Measurements from ENCODE around the gene JAK3. TPM values are rescaled to one million over a fixed set of nuclear protein-coding genes. Genes with fewer than 3 reads are reported as not detected.

Gene JAK3
- total RNA-seq, 1 donor from 2014 or later: 10.8 TPM

DNA sequence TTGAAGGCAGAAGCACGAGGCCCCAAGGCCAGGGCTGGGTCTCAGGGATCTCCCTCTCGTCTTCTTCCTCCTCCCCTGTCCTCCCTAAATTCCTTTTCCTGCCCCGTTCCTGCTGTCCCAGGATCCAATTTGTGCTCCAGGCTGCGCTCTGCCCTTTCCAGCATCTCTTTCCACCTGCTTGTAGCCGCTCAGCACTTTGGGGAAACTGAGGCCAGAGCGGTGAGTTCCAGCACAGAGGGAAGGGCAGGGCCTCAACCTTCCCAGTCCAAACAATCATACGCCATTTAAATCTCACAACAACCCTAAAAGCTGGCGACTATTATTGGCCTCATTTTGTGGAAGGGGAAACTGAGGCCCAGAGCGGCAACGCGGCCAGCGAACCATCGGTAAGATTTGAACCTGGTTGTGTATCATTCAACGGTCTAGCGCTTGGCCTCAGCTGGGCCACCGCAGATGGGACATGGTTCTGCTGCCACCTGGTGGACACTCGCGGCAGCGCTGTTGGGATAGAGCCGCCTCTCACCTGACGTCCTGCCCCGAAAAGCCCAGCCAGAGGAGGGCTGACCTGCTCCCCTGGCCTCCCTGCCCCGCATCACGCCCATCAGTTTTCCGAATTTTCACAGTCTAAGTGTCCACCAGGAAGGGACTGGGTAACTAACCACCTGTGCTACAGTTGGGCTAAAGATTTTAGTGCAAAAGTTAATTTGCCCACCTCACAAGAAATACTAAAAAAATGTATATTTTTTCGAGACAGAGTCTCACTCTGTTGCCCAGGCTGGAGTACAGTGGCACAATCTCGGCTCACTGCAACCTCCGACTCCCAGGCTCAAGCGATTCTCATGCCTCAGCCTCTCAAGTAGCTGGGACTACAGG, 7.7 kb upstream of the JAK3 start:
- TF ChIP-seq, protein P1, sequence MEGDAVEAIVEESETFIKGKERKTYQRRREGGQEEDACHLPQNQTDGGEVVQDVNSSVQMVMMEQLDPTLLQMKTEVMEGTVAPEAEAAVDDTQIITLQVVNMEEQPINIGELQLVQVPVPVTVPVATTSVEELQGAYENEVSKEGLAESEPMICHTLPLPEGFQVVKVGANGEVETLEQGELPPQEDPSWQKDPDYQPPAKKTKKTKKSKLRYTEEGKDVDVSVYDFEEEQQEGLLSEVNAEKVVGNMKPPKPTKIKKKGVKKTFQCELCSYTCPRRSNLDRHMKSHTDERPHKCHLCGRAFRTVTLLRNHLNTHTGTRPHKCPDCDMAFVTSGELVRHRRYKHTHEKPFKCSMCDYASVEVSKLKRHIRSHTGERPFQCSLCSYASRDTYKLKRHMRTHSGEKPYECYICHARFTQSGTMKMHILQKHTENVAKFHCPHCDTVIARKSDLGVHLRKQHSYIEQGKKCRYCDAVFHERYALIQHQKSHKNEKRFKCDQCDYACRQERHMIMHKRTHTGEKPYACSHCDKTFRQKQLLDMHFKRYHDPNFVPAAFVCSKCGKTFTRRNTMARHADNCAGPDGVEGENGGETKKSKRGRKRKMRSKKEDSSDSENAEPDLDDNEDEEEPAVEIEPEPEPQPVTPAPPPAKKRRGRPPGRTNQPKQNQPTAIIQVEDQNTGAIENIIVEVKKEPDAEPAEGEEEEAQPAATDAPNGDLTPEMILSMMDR (IDR thresholded peaks at IDR 0.05): peak; percentile 87 to 95 (median 92)
- TF ChIP-seq POLR2AphosphoS5 (IDR thresholded peaks at IDR 0.05; ENCODE audit: insufficient read depth in 1 of 2, low read depth in 1 of 2) (peak in 1 of 2 donors; percentile 12), POLR2A (IDR thresholded peaks at IDR 0.05) (no peak)
- peaks cover 2% of the 10 kb centered on the region for H3K4me1 ChIP-seq
- no peak overlapping the region for H3K4me3 ChIP-seq
- DNase-seq (ENCODE audit: extremely low spot score in 2 of 2): no peak
- H3K36me3 ChIP-seq: no peaks in the 10 kb centered on the region
- intact Hi-C loops (cut with DNase I): no loop called here
- no peaks in the 10 kb centered on the region for H3K27me3 ChIP-seq
- no peaks in the 10 kb centered on the region for H3K9me3 ChIP-seq
- no peak overlapping the region for H3K27ac ChIP-seq

GRCh38 chr19:17854061-17854460, 6.3 kb upstream of the JAK3 start:
- intact Hi-C loops (cut with DNase I): no loop called here

GRCh38 chr19:17848595-17849292, 962 bp upstream of the JAK3 start:
- Histone ChIP-seq H3K27ac (peak overlapping the region; percentile 45), H3K9me3 (no peaks in the 10 kb centered on the region), H3K4me3 (no peak overlapping the region), H3K27me3 (no peaks in the 10 kb centered on the region), H3K4me1 (peaks cover 18% of the 10 kb centered on the region), H3K36me3 (no peaks in the 10 kb centered on the region)
- TF ChIP-seq POLR2A (IDR thresholded peaks at IDR 0.05) (no peak), POLR2AphosphoS5 (IDR thresholded peaks at IDR 0.05; ENCODE audit: insufficient read depth in 1 of 2, low read depth in 1 of 2) (no peak)
- TF ChIP-seq, protein P1 (IDR thresholded peaks at IDR 0.05): no peak
- no peak for DNase-seq (ENCODE audit: extremely low spot score in 2 of 2)
- intact Hi-C loops (cut with DNase I): no loop called here

More at GRCh38 chr19:17854061-17854460, 6.3 kb upstream of the JAK3 start:
- Histone ChIP-seq H3K36me3 (no peaks in the 10 kb centered on the region), H3K27me3 (no peaks in the 10 kb centered on the region), H3K27ac (no peak overlapping the region), H3K4me1 (no peaks in the 10 kb centered on the region), H3K4me3 (no peak overlapping the region), H3K9me3 (no peaks in the 10 kb centered on the region)
- no peak for DNase-seq (ENCODE audit: extremely low spot score in 2 of 2)
- TF ChIP-seq, protein P1 (IDR thresholded peaks at IDR 0.05): no peak
- TF ChIP-seq POLR2AphosphoS5 (IDR thresholded peaks at IDR 0.05; ENCODE audit: insufficient read depth in 1 of 2, low read depth in 1 of 2): no peak
- no peak for TF ChIP-seq POLR2A (IDR thresholded peaks at IDR 0.05)

GRCh38 chr19:17846146-17846545, 1.6 kb downstream of the JAK3 start:
- TF ChIP-seq POLR2AphosphoS5 (IDR thresholded peaks at IDR 0.05; ENCODE audit: insufficient read depth in 1 of 2, low read depth in 1 of 2): no peak
- TF ChIP-seq, protein P1 (IDR thresholded peaks at IDR 0.05): no peak
- TF ChIP-seq POLR2A (IDR thresholded peaks at IDR 0.05): no peak
- intact Hi-C loops (cut with DNase I): no loop called here
- DNase-seq (ENCODE audit: extremely low spot score in 2 of 2): no peak
- H3K9me3 ChIP-seq: no peaks in the 10 kb centered on the region
- no peak overlapping the region for H3K4me3 ChIP-seq
- peaks cover 31% of the 10 kb centered on the region for H3K4me1 ChIP-seq
- H3K27ac ChIP-seq: no peak overlapping the region
- H3K27me3 ChIP-seq: no peaks in the 10 kb centered on the region
- no peaks in the 10 kb centered on the region for H3K36me3 ChIP-seq

All from vagina (tissue), 2 donors.